H9 (cell line): ENCODE measurements around the gene CLIC1. TPM values are rescaled to one million over a fixed set of nuclear protein-coding genes. Genes with fewer than 3 reads are reported as not detected.

Experiments
- DNase-seq: peaks from one replicate; pipeline ENCODE4 v3.0.0-alpha.2; 2017
- H2AFZ ChIP-seq: one replicate; pipeline ENCODE4 v1.6.1; 2013; ENCODE audit warnings: mild to moderate bottlenecking, low read length, control low read depth, moderate library complexity
- H2AK5ac ChIP-seq: 2 replicates; pipeline ENCODE4 v1.6.1; 2013; ENCODE audit warnings: low read length, control low read depth, mixed read lengths; ENCODE audit not compliant: insufficient read length
- H2BK120ac ChIP-seq: one replicate; pipeline ENCODE4 v1.6.1; 2013; ENCODE audit warnings: low read depth, mild to moderate bottlenecking, low read length, control low read depth, inconsistent platforms; ENCODE audit not compliant: poor library complexity, severe bottlenecking
- H2BK12ac ChIP-seq: 2 replicates; pipeline ENCODE4 v1.6.1; 2013; ENCODE audit warnings: low read length, control low read depth, mixed read lengths, low read depth; ENCODE audit not compliant: insufficient read length
- H2BK15ac ChIP-seq: 2 replicates; pipeline ENCODE4 v1.6.1; 2013; ENCODE audit warnings: low read depth, low read length, control low read depth
- H2BK20ac ChIP-seq: one replicate; pipeline ENCODE4 v1.6.1; 2013; ENCODE audit warnings: low read depth, mild to moderate bottlenecking, low read length, control low read depth, inconsistent platforms; ENCODE audit not compliant: poor library complexity, severe bottlenecking
- H2BK5ac ChIP-seq: 2 replicates; pipeline ENCODE4 v1.6.1; 2013; ENCODE audit warnings: low read length, control low read depth, mixed read lengths; ENCODE audit not compliant: insufficient read length
- H3K14ac ChIP-seq: 2 replicates; pipeline ENCODE4 v1.6.1; 2013; ENCODE audit warnings: low read length, control low read depth; ENCODE audit not compliant: insufficient read depth
- H3K18ac ChIP-seq: 2 replicates; pipeline ENCODE4 v1.6.1; 2013; ENCODE audit warnings: low read depth, mild to moderate bottlenecking, mixed read lengths, low read length, control low read depth; ENCODE audit not compliant: insufficient read length
- H3K23ac ChIP-seq: 2 replicates; pipeline ENCODE4 v1.6.1; 2013; ENCODE audit warnings: low read length, control low read depth, mixed read lengths, low read depth; ENCODE audit not compliant: insufficient read length
- H3K23me2 ChIP-seq: 2 replicates; pipeline ENCODE4 v1.6.1; 2013; ENCODE audit warnings: low read depth, mild to moderate bottlenecking, mixed read lengths, low read length, control low read depth; ENCODE audit not compliant: insufficient read length, poor library complexity, severe bottlenecking
- H3K27ac ChIP-seq: 2 replicates; pipeline ENCODE4 v1.5.1; 2013; ENCODE audit warnings: low read length, control low read depth, mixed read lengths, low read depth; ENCODE audit not compliant: insufficient read length
- H3K27me3 ChIP-seq: 2 replicates; pipeline ENCODE4 v1.6.1; 2013; ENCODE audit warnings: low read length, control low read depth, inconsistent platforms; ENCODE audit not compliant: insufficient read depth
- H3K4ac ChIP-seq: 2 replicates; pipeline ENCODE4 v1.6.1; 2013; ENCODE audit warnings: low read depth, mild to moderate bottlenecking, control low read depth, inconsistent platforms, low read length, moderate library complexity
- H3K4me1 ChIP-seq: 2 replicates; pipeline ENCODE4 v1.6.1; 2013; ENCODE audit warnings: low read length, control low read depth, inconsistent platforms; ENCODE audit not compliant: insufficient read depth
- H3K4me2 ChIP-seq: 2 replicates; pipeline ENCODE4 v1.6.1; 2013; ENCODE audit warnings: low read length, control low read depth, mixed read lengths; ENCODE audit not compliant: insufficient read length, insufficient read depth
- H3K56ac ChIP-seq: 2 replicates; pipeline ENCODE4 v1.6.1; 2013; ENCODE audit warnings: low read depth, mild to moderate bottlenecking, mixed read lengths, low read length, control low read depth; ENCODE audit not compliant: insufficient read length
- H3K79me1 ChIP-seq: 2 replicates; pipeline ENCODE4 v1.6.1; 2013; ENCODE audit warnings: low read depth, mild to moderate bottlenecking, moderate library complexity, low read length, control low read depth, inconsistent platforms; ENCODE audit not compliant: insufficient read depth, poor library complexity, severe bottlenecking
- H3K79me2 ChIP-seq: 2 replicates; pipeline ENCODE4 v1.6.1; 2013; ENCODE audit warnings: low read length, control low read depth, inconsistent platforms; ENCODE audit not compliant: insufficient read depth
- H3K9ac ChIP-seq: 2 replicates; pipeline ENCODE4 v1.6.1; 2013; ENCODE audit warnings: low read length, control low read depth, mixed read lengths; ENCODE audit not compliant: insufficient read length; ENCODE audit errors: extremely low read depth
- H3K9me3 ChIP-seq: one replicate; pipeline ENCODE4 v1.6.1; 2013; ENCODE audit warnings: low read depth, low read length, inconsistent platforms; ENCODE audit not compliant: control insufficient read depth
- H3T11ph ChIP-seq: one replicate; pipeline ENCODE4 v1.6.1; 2013; ENCODE audit warnings: mild to moderate bottlenecking, low read length, control low read depth, inconsistent platforms
- H4K20me1 ChIP-seq: one replicate; pipeline ENCODE4 v1.6.1; 2013; ENCODE audit not compliant: control insufficient read depth, insufficient read length, insufficient read depth
- H4K5ac ChIP-seq: 2 replicates; pipeline ENCODE4 v1.6.1; 2013; ENCODE audit warnings: low read depth, mild to moderate bottlenecking, mixed read lengths, low read length, control low read depth; ENCODE audit not compliant: insufficient read length
- H4K8ac ChIP-seq: replicated peaks from 2 replicates; pipeline ENCODE4 v1.6.1; 2013; ENCODE audit warnings: low read length, control low read depth, mixed read lengths, low read depth; ENCODE audit not compliant: insufficient read length
- H4K91ac ChIP-seq: 2 replicates; pipeline ENCODE4 v1.6.1; 2013; ENCODE audit warnings: low read depth, mild to moderate bottlenecking, moderate library complexity, mixed read lengths, low read length, control low read depth; ENCODE audit not compliant: insufficient read length
- H3K27ac Mint-ChIP-seq, 3 experiments: 2 replicates in 2 of 3; 3 replicates in 1 of 3; pipeline ENCODE4 v1.8.0; 2020 to 2021; ENCODE audit warnings: mixed read lengths in 3 of 3, mild to moderate bottlenecking in 1 of 3, moderate library complexity in 1 of 3
- H3K27me3 Mint-ChIP-seq: 2 replicates; pipeline ENCODE4 v1.8.0; 2021; ENCODE audit warnings: low read depth, mild to moderate bottlenecking, moderate library complexity, mixed read lengths
- H3K36me3 Mint-ChIP-seq, 3 experiments: 2 replicates in 2 of 3; 3 replicates in 1 of 3; pipeline ENCODE4 v1.8.0; 2020 to 2021; ENCODE audit warnings: low read depth in 3 of 3, mixed read lengths in 3 of 3; ENCODE audit not compliant: insufficient read depth in 1 of 3
- H3K4me1 Mint-ChIP-seq, 2 experiments: 2 replicates each; pipeline ENCODE4 v1.8.0; 2020; ENCODE audit warnings: mixed read lengths in 2 of 2
- H3K4me3 Mint-ChIP-seq, 2 experiments: 2 replicates in 1 of 2; 3 replicates in 1 of 2; pipeline ENCODE4 v1.8.0; 2020 to 2021; ENCODE audit warnings: mild to moderate bottlenecking in 2 of 2, mixed read lengths in 2 of 2, moderate library complexity in 1 of 2
- H3K9me3 Mint-ChIP-seq, 2 experiments: 2 replicates in 1 of 2; 3 replicates in 1 of 2; pipeline ENCODE4 v1.8.0; 2020; ENCODE audit warnings: mild to moderate bottlenecking in 2 of 2, mixed read lengths in 2 of 2, moderate library complexity in 1 of 2
- CTCF ChIP-seq: fragments of 200-600 bp; sonication (generic); conservative IDR thresholded peaks from 3 replicates; pipeline ENCODE4 v1.8.0; 2021; ENCODE audit warnings: antibody characterized with exemption, mild to moderate bottlenecking
- WGBS: extraction: QIAGEN DNeasy Blood & Tissue Kit; methylation state at CpG from one replicate; pipeline ENCODE4 v1.1.7; 2013; ENCODE audit warnings: missing lambda C conversion rate, low lambda C conversion rate, mixed read lengths; ENCODE audit not compliant: insufficient read length; ENCODE audit errors: extremely low coverage; 5-methylcytosine and 5-hydroxymethylcytosine counted together
- total RNA-seq: library from RNA; stranded (reverse); gene quantifications from 2 replicates; pipeline ENCODE4 v1.2.1, GENCODE V29; 2021

CLIC1 gene
- total RNA-seq, 1 experiment from 2014 or later, result 265 TPM

DNA sequence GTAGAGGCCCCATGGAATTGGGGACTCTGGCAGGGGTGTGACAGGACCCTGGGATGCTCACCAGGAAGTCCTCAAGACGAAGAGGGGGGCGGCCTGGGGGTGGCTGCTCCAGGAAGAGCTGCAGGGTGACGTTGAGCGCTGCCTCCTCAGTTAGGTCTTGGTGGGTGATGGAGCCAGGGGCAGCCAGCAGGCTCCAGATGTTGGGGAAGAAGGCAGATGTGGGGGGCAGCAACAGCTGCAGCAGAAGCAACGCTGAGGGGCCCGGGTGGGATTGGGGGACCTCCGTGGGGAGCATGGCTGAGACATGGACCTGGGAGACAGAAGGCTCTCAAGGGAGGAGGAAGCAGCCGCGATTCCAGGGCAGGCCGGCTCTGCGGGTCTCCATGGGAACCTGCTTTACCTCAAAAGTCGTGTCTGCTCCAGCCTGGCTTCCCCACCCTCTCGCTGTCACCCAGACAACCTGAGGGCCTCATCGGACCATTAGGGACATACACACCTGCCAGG lies 40.2 kb upstream of the CLIC1 start:
- no CpG with 5 or more reads among the region's 14 CpGs for WGBS

More for the DNA sequence above, 40.2 kb upstream of the CLIC1 start:
- Histone ChIP-seq H3K27me3 (no peaks in the 10 kb centered on the region), H2AFZ (no peak overlapping the region), H2AK5ac (no peak overlapping the region), H4K91ac (no peak overlapping the region), H3K9ac (no peak overlapping the region), H4K8ac (no peak overlapping the region), H4K20me1 (no peaks in the 10 kb centered on the region), H3K27ac (no peak overlapping the region), H2BK120ac (no peak overlapping the region), H2BK5ac (no peak overlapping the region), H3K4me1 (no peaks in the 10 kb centered on the region), H3T11ph (no peak overlapping the region), H3K9me3 (no peaks in the 10 kb centered on the region), H3K14ac (no peak overlapping the region), H3K4ac (no peak overlapping the region), H3K4me2 (no peak overlapping the region), H3K18ac (no peak overlapping the region), H3K56ac (no peak overlapping the region), H3K79me1 (no peaks in the 10 kb centered on the region), H3K23me2 (no peaks in the 10 kb centered on the region), H2BK12ac (no peak overlapping the region), H2BK20ac (no peak overlapping the region), H2BK15ac (no peak overlapping the region), H4K5ac (no peak overlapping the region), H3K23ac (no peak overlapping the region), H3K79me2 (no peaks in the 10 kb centered on the region)
- H3K4me3 Mint-ChIP-seq, result no peak overlapping the region
- H3K36me3 Mint-ChIP-seq, result peaks cover 22 to 39% (median 24%) of the 10 kb centered on the region in 3 experiments; a peak in 6 of 7 replicates
- no peak for DNase-seq
- H3K9me3 Mint-ChIP-seq, result no peaks in the 10 kb centered on the region
- TF ChIP-seq CTCF, result no peak
- H3K27ac Mint-ChIP-seq, result peak overlapping the region in 2 of 3 experiments; percentile 52 to 61; a peak in 2 of 7 replicates
- H3K27me3 Mint-ChIP-seq, result no peaks in the 10 kb centered on the region
- peaks cover 5 to 10% of the 10 kb centered on the region in 2 experiments; a peak in 3 of 4 replicates for H3K4me1 Mint-ChIP-seq
